ENCODE results near the gene PFKP. TPM values are rescaled to one million over a fixed set of nuclear protein-coding genes. Genes with fewer than 3 reads are reported as not detected.
A peak's percentile ranks its signal among the peaks of the same experiment; 100 is the strongest.

PFKP gene
- total RNA-seq, 1 donor = 111 TPM

GRCh38 chr10:3062502-3063186 lies 4.7 kb upstream of the PFKP start:
- no peak overlapping the region for H3K4me3 ChIP-seq (ENCODE audit: low read depth, low read length)

GRCh38 chr10:3064423-3064822 lies 2.9 kb upstream of the PFKP start:
- no peak overlapping the region for H3K4me3 ChIP-seq (ENCODE audit: low read depth, low read length)
- TF ChIP-seq CTCF (IDR thresholded peaks at IDR 0.05; ENCODE audit: insufficient read depth, low read length) = no peak
- DNase-seq (ENCODE audit: low read depth) = no peak

More at GRCh38 chr10:3062502-3063186, 4.7 kb upstream of the PFKP start:
- TF ChIP-seq CTCF (IDR thresholded peaks at IDR 0.05; ENCODE audit: insufficient read depth, low read length) = no peak
- DNase-seq (ENCODE audit: low read depth) = no peak

- TF ChIP-seq CTCF (IDR thresholded peaks at IDR 0.05; ENCODE audit: insufficient read depth, low read length) = no peak
- no peak overlapping the region for H3K4me3 ChIP-seq (ENCODE audit: low read depth, low read length)
- DNase-seq (ENCODE audit: low read depth) = no peak
These were observed 1.7 kb upstream of the PFKP start for GRCh38 chr10:3065622-3066021.

GRCh38 chr10:3066317-3067117 lies 831 bp upstream of the PFKP start:
- DNase-seq (ENCODE audit: low read depth) = no peak
- no peak for TF ChIP-seq CTCF (IDR thresholded peaks at IDR 0.05; ENCODE audit: insufficient read depth, low read length)
- H3K4me3 ChIP-seq (ENCODE audit: low read depth, low read length) = peak overlapping the region; percentile 84

GRCh38 chr10:3067859-3068179 lies 471 bp downstream of the PFKP start:
- TF ChIP-seq CTCF (IDR thresholded peaks at IDR 0.05; ENCODE audit: insufficient read depth, low read length) = no peak
- peak overlapping the region; percentile 84 for H3K4me3 ChIP-seq (ENCODE audit: low read depth, low read length)
- DNase-seq (ENCODE audit: low read depth) = no peak

- peak; percentile 68 for DNase-seq (ENCODE audit: low read depth)
These were observed 1.0 kb downstream of the PFKP start for GRCh38 chr10:3068201-3068967.

More at GRCh38 chr10:3068201-3068967, 1.0 kb downstream of the PFKP start:
- TF ChIP-seq CTCF (IDR thresholded peaks at IDR 0.05; ENCODE audit: insufficient read depth, low read length) = peak; percentile 58
- H3K4me3 ChIP-seq (ENCODE audit: low read depth, low read length) = peak overlapping the region; percentile 84

All from fibroblast of the aortic adventitia (primary cell).